RWPE2 (cell line): ENCODE results near the gene LPGAT1.

Source experiments
- ATAC-seq: fragments of 200-7000 bp; cut with Tn5 transposase; 3 replicates; pipeline ENCODE4 v1.9.1; 2021; ENCODE audit warnings: low read depth
- DNase-seq: peaks from one replicate; pipeline ENCODE4 v3.0.0-alpha.2; 2020; ENCODE audit warnings: low spot score
- H3K27ac ChIP-seq: fragments of 450-650 bp; 2 replicates; pipeline ENCODE4 v1.5.1; 2017; ENCODE audit warnings: mild to moderate bottlenecking; ENCODE audit not compliant: poor library complexity, severe bottlenecking
- H3K27me3 ChIP-seq: fragments of 250-450 bp; sonication (Bioruptor Pico); 2 replicates; pipeline ENCODE4 v1.5.1; 2021; ENCODE audit warnings: mild to moderate bottlenecking, moderate library complexity; ENCODE audit not compliant: insufficient read depth, poor library complexity, severe bottlenecking
- H3K36me3 ChIP-seq: fragments of 250-450 bp; sonication (Bioruptor Pico); 2 replicates; pipeline ENCODE4 v1.5.1; 2020; ENCODE audit warnings: low read depth, mild to moderate bottlenecking, moderate library complexity
- H3K4me1 ChIP-seq: fragments of 250-450 bp; sonication (Bioruptor Pico); 2 replicates; pipeline ENCODE4 v1.5.1; 2021; ENCODE audit warnings: mild to moderate bottlenecking, moderate library complexity; ENCODE audit not compliant: insufficient read depth, poor library complexity, severe bottlenecking
- H3K4me3 ChIP-seq: fragments of 250-450 bp; sonication (Bioruptor Pico); 2 replicates; pipeline ENCODE4 v1.5.1; 2021; ENCODE audit warnings: mild to moderate bottlenecking, moderate library complexity; ENCODE audit not compliant: severe bottlenecking
- H3K9me3 ChIP-seq: fragments of 250-450 bp; sonication (Bioruptor Pico); 2 replicates; pipeline ENCODE4 v1.5.1; 2021; ENCODE audit warnings: mild to moderate bottlenecking, moderate library complexity; ENCODE audit not compliant: severe bottlenecking
- CTCF ChIP-seq: fragments of 450-650 bp; IDR thresholded peaks from one replicate; pipeline ENCODE4 v1.5.1; 2017; ENCODE audit warnings: mild to moderate bottlenecking, moderate library complexity; ENCODE audit not compliant: poor library complexity, severe bottlenecking

The LPGAT1 gene

GRCh38 chr1:211811848-211812247 lies 18.7 kb downstream of the LPGAT1 start:
- Histone ChIP-seq H3K27me3 (no peaks in the 10 kb centered on the region), H3K9me3 (no peaks in the 10 kb centered on the region), H3K36me3 (no peaks in the 10 kb centered on the region), H3K27ac (no peak overlapping the region), H3K4me1 (no peaks in the 10 kb centered on the region), H3K4me3 (no peak overlapping the region)
- no peak for TF ChIP-seq CTCF
- ATAC-seq = no peak
- no peak for DNase-seq

- no peak overlapping the region for H3K4me3 ChIP-seq
- no peak for TF ChIP-seq CTCF
- no peaks in the 10 kb centered on the region for H3K36me3 ChIP-seq
- H3K27ac ChIP-seq = no peak overlapping the region
- no peak for ATAC-seq
- H3K4me1 ChIP-seq = no peaks in the 10 kb centered on the region
- H3K9me3 ChIP-seq = no peaks in the 10 kb centered on the region
- H3K27me3 ChIP-seq = no peaks in the 10 kb centered on the region
- DNase-seq = no peak
Measured at GRCh38 chr1:211811126-211811525, 19.4 kb downstream of the LPGAT1 start.

GRCh38 chr1:211808475-211808874 lies 22.1 kb downstream of the LPGAT1 start:
- DNase-seq (no peak), ATAC-seq (no peak)
- Histone ChIP-seq H3K9me3 (no peaks in the 10 kb centered on the region), H3K27me3 (no peaks in the 10 kb centered on the region), H3K36me3 (no peaks in the 10 kb centered on the region), H3K27ac (no peak overlapping the region), H3K4me1 (no peaks in the 10 kb centered on the region), H3K4me3 (no peak overlapping the region)
- TF ChIP-seq CTCF = no peak

GRCh38 chr1:211804915-211805314 lies 25.6 kb downstream of the LPGAT1 start:
- no peaks in the 10 kb centered on the region for H3K9me3 ChIP-seq
- H3K36me3 ChIP-seq = no peaks in the 10 kb centered on the region
- H3K27me3 ChIP-seq = no peaks in the 10 kb centered on the region
- no peaks in the 10 kb centered on the region for H3K4me1 ChIP-seq
- ATAC-seq = no peak
- no peak for DNase-seq
- no peak overlapping the region for H3K4me3 ChIP-seq
- no peak for TF ChIP-seq CTCF
- H3K27ac ChIP-seq = no peak overlapping the region

- no peak for TF ChIP-seq CTCF
- no peaks in the 10 kb centered on the region for H3K27me3 ChIP-seq
- ATAC-seq (no peak), DNase-seq (no peak)
- no peaks in the 10 kb centered on the region for H3K36me3 ChIP-seq
- H3K9me3 ChIP-seq = no peaks in the 10 kb centered on the region
- H3K27ac ChIP-seq = no peak overlapping the region
- H3K4me1 ChIP-seq = no peaks in the 10 kb centered on the region
- H3K4me3 ChIP-seq = no peak overlapping the region
Measured at GRCh38 chr1:211800925-211801607, 29.5 kb downstream of the LPGAT1 start.
